Astrocyte of the cerebellum (primary cell): ENCODE measurements around the gene ASIC2.

Experiments used
- DNase-seq: peaks from one replicate; pipeline ENCODE4 v3.0.0-alpha.2; 2011; ENCODE audit warnings: low read depth
- H3K4me3 ChIP-seq: 2 replicates; pipeline ENCODE4 v1.5.1; 2011; ENCODE audit warnings: mild to moderate bottlenecking, low read depth, low read length, moderate library complexity
- in situ Hi-C: cut with HindIII; loops from 2 replicates; pipeline ENCODE4 v1.10.0; 2017; ENCODE audit warnings: low sequenced_read_pairs
- TF ChIP-seq, protein P1 (sequence below): IDR thresholded peaks from 2 replicates; pipeline ENCODE4 v1.5.1; 2012; ENCODE audit warnings: low read length, low read depth, moderate library complexity, mild to moderate bottlenecking; ENCODE audit errors: missing control alignments

The ASIC2 gene

DNA sequence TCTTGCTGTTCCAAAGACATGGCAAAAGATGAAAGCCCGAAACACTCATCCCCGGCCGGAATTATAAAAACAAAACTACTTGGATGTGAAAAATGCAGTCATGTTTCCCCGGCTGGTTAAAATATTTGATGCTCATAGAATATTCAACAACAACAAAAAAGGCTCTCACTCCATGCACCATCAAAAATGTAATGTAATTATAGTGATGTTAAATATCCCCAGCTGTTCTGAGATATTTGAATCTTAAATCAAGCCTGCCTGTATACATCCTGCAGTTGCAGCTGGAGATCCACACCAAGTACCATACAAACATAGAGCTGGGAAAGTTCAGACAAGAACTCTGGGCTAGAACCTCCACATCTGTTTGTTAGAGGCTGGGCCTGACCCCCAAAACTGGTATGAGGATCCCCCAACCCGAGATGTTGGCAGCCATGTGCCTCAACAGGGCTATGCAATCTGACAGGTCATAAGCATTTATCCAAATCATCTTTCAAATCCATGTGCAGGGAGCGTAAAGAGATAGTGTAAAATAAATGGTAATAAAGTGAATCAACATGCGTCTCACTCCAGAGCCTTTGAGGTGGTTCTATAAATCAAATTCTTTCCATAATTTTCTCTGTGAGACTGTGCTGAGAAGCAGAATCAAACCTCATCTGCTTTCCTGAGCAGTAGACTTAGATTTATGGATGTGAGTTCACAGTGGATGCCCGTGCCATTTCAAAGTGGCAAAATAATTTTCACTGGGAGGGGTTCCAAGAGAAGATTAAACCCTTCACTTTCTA is 12.7 kb downstream of the ASIC2 start:
- no peak for DNase-seq
- no peak overlapping the region for H3K4me3 ChIP-seq
- in situ Hi-C loops, result no loop called here
- TF ChIP-seq, protein P1, sequence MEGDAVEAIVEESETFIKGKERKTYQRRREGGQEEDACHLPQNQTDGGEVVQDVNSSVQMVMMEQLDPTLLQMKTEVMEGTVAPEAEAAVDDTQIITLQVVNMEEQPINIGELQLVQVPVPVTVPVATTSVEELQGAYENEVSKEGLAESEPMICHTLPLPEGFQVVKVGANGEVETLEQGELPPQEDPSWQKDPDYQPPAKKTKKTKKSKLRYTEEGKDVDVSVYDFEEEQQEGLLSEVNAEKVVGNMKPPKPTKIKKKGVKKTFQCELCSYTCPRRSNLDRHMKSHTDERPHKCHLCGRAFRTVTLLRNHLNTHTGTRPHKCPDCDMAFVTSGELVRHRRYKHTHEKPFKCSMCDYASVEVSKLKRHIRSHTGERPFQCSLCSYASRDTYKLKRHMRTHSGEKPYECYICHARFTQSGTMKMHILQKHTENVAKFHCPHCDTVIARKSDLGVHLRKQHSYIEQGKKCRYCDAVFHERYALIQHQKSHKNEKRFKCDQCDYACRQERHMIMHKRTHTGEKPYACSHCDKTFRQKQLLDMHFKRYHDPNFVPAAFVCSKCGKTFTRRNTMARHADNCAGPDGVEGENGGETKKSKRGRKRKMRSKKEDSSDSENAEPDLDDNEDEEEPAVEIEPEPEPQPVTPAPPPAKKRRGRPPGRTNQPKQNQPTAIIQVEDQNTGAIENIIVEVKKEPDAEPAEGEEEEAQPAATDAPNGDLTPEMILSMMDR, result no peak

- H3K4me3 ChIP-seq, result no peak overlapping the region
- DNase-seq, result no peak
- in situ Hi-C loops, result no loop called here
- TF ChIP-seq, protein P1, result no peak
These were observed 15.5 kb downstream of the ASIC2 start for GRCh38 chr17:33277436-33278100.

- TF ChIP-seq, protein P1, result no peak
- no peak for DNase-seq
- in situ Hi-C loops, result no loop called here
- no peak overlapping the region for H3K4me3 ChIP-seq
These were observed 19.2 kb downstream of the ASIC2 start for GRCh38 chr17:33273743-33274410.

- no peak for DNase-seq
These were observed 19.8 kb downstream of the ASIC2 start for GRCh38 chr17:33273271-33273670.

DNA sequence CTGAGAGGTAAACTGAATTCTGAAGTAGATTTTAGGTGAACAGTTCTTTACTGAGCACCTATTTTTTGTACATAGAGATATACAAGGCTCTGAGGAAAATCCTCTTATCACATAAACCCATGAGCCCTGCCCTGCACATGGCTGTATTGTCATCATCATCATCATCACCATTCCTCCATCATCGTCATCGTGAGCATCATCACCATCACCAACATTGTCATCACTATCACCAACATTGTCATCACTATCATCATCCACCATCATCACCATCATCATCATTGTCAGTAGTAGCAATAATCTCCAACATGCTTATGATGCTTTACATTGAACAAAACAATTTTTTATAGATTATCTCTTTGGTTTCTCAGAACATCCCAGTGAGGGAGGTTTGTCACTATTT is 20.7 kb downstream of the ASIC2 start:
- DNase-seq, result no peak
- in situ Hi-C loops, result no loop called here
- H3K4me3 ChIP-seq, result no peak overlapping the region
- TF ChIP-seq, protein P1, result no peak

More at GRCh38 chr17:33273271-33273670, 19.8 kb downstream of the ASIC2 start:
- in situ Hi-C loops, result no loop called here
- H3K4me3 ChIP-seq, result no peak overlapping the region
- TF ChIP-seq, protein P1, result no peak

DNA sequence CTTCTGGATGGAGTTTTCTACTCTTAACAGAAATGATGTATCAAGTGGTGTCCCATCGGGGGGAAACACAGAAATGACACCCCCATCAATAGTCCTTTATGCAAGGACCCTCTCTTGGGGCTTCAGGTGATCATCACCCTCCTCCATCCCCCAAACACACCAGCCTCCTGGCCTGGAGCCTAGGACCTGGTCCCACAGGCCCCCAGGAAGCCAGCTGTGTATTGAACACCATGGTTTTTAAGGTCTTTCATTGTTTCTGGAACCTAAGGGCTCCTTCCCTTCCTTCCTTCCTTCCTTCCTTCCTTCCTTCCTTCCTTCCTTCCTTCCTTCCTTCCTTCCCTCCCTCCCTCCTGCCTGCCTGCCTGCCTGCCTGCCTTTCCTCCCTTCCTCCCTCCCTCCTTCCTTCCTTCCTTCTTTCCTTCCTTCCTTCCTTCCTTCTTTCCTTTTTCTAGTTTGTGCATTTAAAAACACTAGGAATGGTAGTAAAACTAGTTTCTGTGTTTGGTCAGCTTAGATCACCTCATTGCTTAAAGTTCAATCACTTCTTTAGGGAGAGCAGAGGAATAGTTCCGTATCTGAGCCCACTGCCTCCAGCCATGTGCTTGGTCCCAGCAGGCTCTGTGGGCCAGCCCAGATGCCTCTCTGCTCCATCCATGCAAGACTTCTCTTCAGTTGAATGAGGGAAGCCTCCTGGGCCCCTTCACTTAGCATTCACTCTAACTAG is 23.6 kb downstream of the ASIC2 start:
- DNase-seq, result no peak
- no peak overlapping the region for H3K4me3 ChIP-seq
- TF ChIP-seq, protein P1, result no peak
- in situ Hi-C loops, result no loop called here
